Effector memory CD4-positive, alpha-beta T cell (primary cell): ENCODE data around the gene ABCG4.
A peak's percentile ranks its signal among the peaks of the same experiment; 100 is the strongest.

Experiments used
- DNase-seq, 3 donors: peaks; one replicate each; pipeline ENCODE4 v3.0.0-alpha.2; 2020
- H3K27ac ChIP-seq: 2 replicates; pipeline ENCODE4 v1.7.0; 2013; ENCODE audit warnings: mild to moderate bottlenecking, low read length, moderate library complexity; ENCODE audit not compliant: insufficient read depth, poor library complexity, severe bottlenecking
- H3K27me3 ChIP-seq: replicated peaks from 2 replicates; pipeline ENCODE4 v1.7.0; 2013; ENCODE audit warnings: mild to moderate bottlenecking, low read length; ENCODE audit not compliant: insufficient read depth, control insufficient read depth, poor library complexity, severe bottlenecking
- H3K36me3 ChIP-seq: 2 replicates; pipeline ENCODE4 v1.7.0; 2013; ENCODE audit warnings: mild to moderate bottlenecking, low read length, moderate library complexity; ENCODE audit not compliant: control insufficient read depth, insufficient read depth
- H3K4me1 ChIP-seq: 2 replicates; pipeline ENCODE4 v1.7.0; 2013; ENCODE audit warnings: low read length, mild to moderate bottlenecking; ENCODE audit not compliant: control insufficient read depth, insufficient read depth, poor library complexity, severe bottlenecking
- H3K4me3 ChIP-seq: 2 replicates; pipeline ENCODE4 v1.7.0; 2013; ENCODE audit warnings: low read length, low read depth, mild to moderate bottlenecking; ENCODE audit not compliant: insufficient read depth, poor library complexity, severe bottlenecking
- H3K9me3 ChIP-seq: 2 replicates; pipeline ENCODE4 v1.7.0; 2013; ENCODE audit warnings: mild to moderate bottlenecking, low read length, moderate library complexity; ENCODE audit not compliant: control insufficient read depth

Gene ABCG4

GRCh38 chr11:119204066-119204465 lies 55.2 kb downstream of the ABCG4 start:
- H3K9me3 ChIP-seq, result no peaks in the 10 kb centered on the region
- no peak overlapping the region for H3K4me3 ChIP-seq
- H3K4me1 ChIP-seq, result peaks cover 8% of the 10 kb centered on the region
- no peaks in the 10 kb centered on the region for H3K36me3 ChIP-seq
- no peaks in the 10 kb centered on the region for H3K27me3 ChIP-seq
- no peak overlapping the region for H3K27ac ChIP-seq
- no peak for DNase-seq

- DNase-seq, result no peak
- H3K9me3 ChIP-seq, result no peaks in the 10 kb centered on the region
- no peaks in the 10 kb centered on the region for H3K36me3 ChIP-seq
- peaks cover 12% of the 10 kb centered on the region for H3K4me1 ChIP-seq
- no peaks in the 10 kb centered on the region for H3K27me3 ChIP-seq
- H3K4me3 ChIP-seq, result no peak overlapping the region
- H3K27ac ChIP-seq, result no peak overlapping the region
Observed at GRCh38 chr11:119205080-119205479, 56.2 kb downstream of the ABCG4 start.

- peak; percentile 92 to 95 (median 93) for DNase-seq
- peak within 1 kb of the TSS; percentile 100 for H3K4me3 ChIP-seq
- H3K36me3 ChIP-seq, result no peaks in the 10 kb centered on the region
- peaks cover 12% of the 10 kb centered on the region for H3K4me1 ChIP-seq
- H3K9me3 ChIP-seq, result no peaks in the 10 kb centered on the region
- peak within 1 kb of the TSS; percentile 92 for H3K27ac ChIP-seq
- H3K27me3 ChIP-seq, result no peaks in the 10 kb centered on the region
Observed at GRCh38 chr11:119205574-119206510, 57.0 kb downstream of the ABCG4 start, which contains the start of gene CBL. Gene CBL, plus strand, starts transcription at chr11:119206339. Its CDS starts 79 bp downstream, at chr11:119206418.

GRCh38 chr11:119206511-119207414 lies 57.9 kb downstream of the ABCG4 start:
- Histone ChIP-seq H3K27me3 (no peaks in the 10 kb centered on the region), H3K4me1 (peaks cover 12% of the 10 kb centered on the region), H3K36me3 (no peaks in the 10 kb centered on the region), H3K27ac (peak overlapping the region; percentile 92), H3K9me3 (no peaks in the 10 kb centered on the region), H3K4me3 (peak overlapping the region; percentile 100)
- peak; percentile 21 to 47 (median 34) for DNase-seq

- no peak for DNase-seq
- Histone ChIP-seq H3K4me3 (peak overlapping the region; percentile 100), H3K36me3 (no peaks in the 10 kb centered on the region)
Observed at GRCh38 chr11:119207415-119207960, 58.6 kb downstream of the ABCG4 start.

GRCh38 chr11:119209186-119209585 lies 60.3 kb downstream of the ABCG4 start:
- no peaks in the 10 kb centered on the region for H3K9me3 ChIP-seq
- H3K27ac ChIP-seq, result no peak overlapping the region
- H3K4me1 ChIP-seq, result peaks cover 12% of the 10 kb centered on the region
- no peaks in the 10 kb centered on the region for H3K36me3 ChIP-seq
- H3K4me3 ChIP-seq, result no peak overlapping the region
- DNase-seq, result no peak
- no peaks in the 10 kb centered on the region for H3K27me3 ChIP-seq

More at GRCh38 chr11:119207415-119207960, 58.6 kb downstream of the ABCG4 start:
- Histone ChIP-seq H3K4me1 (peaks cover 12% of the 10 kb centered on the region), H3K27ac (peak overlapping the region; percentile 92), H3K27me3 (no peaks in the 10 kb centered on the region), H3K9me3 (no peaks in the 10 kb centered on the region)

GRCh38 chr11:119210050-119210449 lies 61.2 kb downstream of the ABCG4 start:
- Histone ChIP-seq H3K4me3 (no peak overlapping the region), H3K9me3 (no peaks in the 10 kb centered on the region), H3K27me3 (no peaks in the 10 kb centered on the region), H3K36me3 (no peaks in the 10 kb centered on the region), H3K4me1 (peaks cover 12% of the 10 kb centered on the region), H3K27ac (no peak overlapping the region)
- DNase-seq, result no peak
